CD4-positive, alpha-beta T cell (primary cell): ENCODE data around the gene CCNI2. TPM values are rescaled to one million over a fixed set of nuclear protein-coding genes. Genes with fewer than 3 reads are reported as not detected.

Source experiments
- ATAC-seq: fragments of 200-7000 bp; cut with Tn5 transposase; one replicate; pipeline ENCODE4 v1.10.0; 2022; ENCODE audit warnings: mild to moderate bottlenecking; ENCODE audit not compliant: poor library complexity
- CTCF ChIA-PET: fragments of 350-600 bp; sonication (Branson Sonifier 250); formaldehyde crosslinking; loops from one replicate; lab custom pipeline; 2021; ENCODE audit warnings: antibody characterized with exemption, inconsistent platforms; lab: Charles Lee
- POLR2A ChIA-PET: fragments of 350-600 bp; sonication (Branson Sonifier 250); formaldehyde crosslinking; loops from one replicate; lab custom pipeline; 2021; ENCODE audit warnings: antibody characterized with exemption, inconsistent platforms; lab: Charles Lee
- DNase-seq, 14 experiments: peaks; one replicate each; pipeline ENCODE4 v3.0.0-alpha.2; 2013 to 2020; ENCODE audit warnings: mixed read lengths in 2 of 14
- H3K27ac ChIP-seq, 2 donors: one replicate each; pipeline versions ENCODE4 v1.5.1 to v1.7.0; 2013; ENCODE audit warnings: low read length in 2 of 2, low read depth in 1 of 2, mild to moderate bottlenecking in 1 of 2
- H3K27me3 ChIP-seq, 2 experiments: 1 replicate in 1 of 2; 2 replicates in 1 of 2; pipeline versions ENCODE4 v1.6.1 to v1.7.0; 2013; ENCODE audit warnings: low read length in 2 of 2, control low read depth in 1 of 2, mild to moderate bottlenecking in 1 of 2, moderate library complexity in 1 of 2; ENCODE audit not compliant: insufficient read depth in 2 of 2, control insufficient read depth in 1 of 2
- H3K36me3 ChIP-seq: one replicate; pipeline ENCODE4 v1.6.1; 2013; ENCODE audit warnings: low read length, control low read depth; ENCODE audit not compliant: insufficient read depth
- H3K4me1 ChIP-seq: one replicate; pipeline ENCODE4 v1.6.1; 2013; ENCODE audit warnings: low read length, control low read depth; ENCODE audit not compliant: insufficient read depth
- H3K4me3 ChIP-seq: one replicate; pipeline ENCODE4 v1.5.1; 2013; ENCODE audit warnings: mild to moderate bottlenecking, low read length, moderate library complexity
- H3K9me3 ChIP-seq, 2 experiments: 1 replicate in 1 of 2; 2 replicates in 1 of 2; pipeline versions ENCODE4 v1.6.1 to v1.7.0; 2013; ENCODE audit warnings: low read length in 2 of 2, mild to moderate bottlenecking in 2 of 2, control low read depth in 1 of 2, moderate library complexity in 1 of 2; ENCODE audit not compliant: control insufficient read depth in 1 of 2, insufficient read depth in 1 of 2
- H3K27ac Mint-ChIP-seq: one replicate; pipeline ENCODE4 v1.8.0; 2020; ENCODE audit warnings: mixed read lengths
- H3K27me3 Mint-ChIP-seq: one replicate; pipeline ENCODE4 v1.8.0; 2021; ENCODE audit warnings: mixed read lengths
- H3K36me3 Mint-ChIP-seq: one replicate; pipeline ENCODE4 v1.8.0; 2021; ENCODE audit warnings: low read depth, mixed read lengths
- H3K4me1 Mint-ChIP-seq: one replicate; pipeline ENCODE4 v1.8.0; 2021; ENCODE audit warnings: low read depth, mixed read lengths
- H3K4me3 Mint-ChIP-seq: one replicate; pipeline ENCODE4 v1.8.0; 2020; ENCODE audit warnings: mild to moderate bottlenecking, mixed read lengths
- H3K9me3 Mint-ChIP-seq: one replicate; pipeline ENCODE4 v1.8.0; 2020; ENCODE audit warnings: mixed read lengths
- intact Hi-C, 2 experiments: fragments of 100-400 bp; cut with DNase I in 1 of 2; cut with micrococcal nuclease in 1 of 2; formaldehyde crosslinking; loops; one replicate each; pipeline versions ENCODE4 v1.15.1 to v1.9.0; 2023 to 2025; cut with DNase I, micrococcal nuclease
- total RNA-seq, 174 experiments: library from RNA in 2 of 174; stranded (reverse) in 2 of 174; gene quantifications; one replicate each; pipeline ENCODE4 v1.2.3 and lab custom pipeline; 2021 to 2026
- TF ChIP-seq, protein P1 (sequence below): fragments of 200-600 bp; IDR thresholded peaks from one replicate; pipeline ENCODE4 v1.8.0; 2022; ENCODE audit warnings: antibody characterized with exemption, mild to moderate bottlenecking

CCNI2 gene
- total RNA-seq, 2 experiments from 2014 or later, result 7.2 to 8.8 TPM

DNA sequence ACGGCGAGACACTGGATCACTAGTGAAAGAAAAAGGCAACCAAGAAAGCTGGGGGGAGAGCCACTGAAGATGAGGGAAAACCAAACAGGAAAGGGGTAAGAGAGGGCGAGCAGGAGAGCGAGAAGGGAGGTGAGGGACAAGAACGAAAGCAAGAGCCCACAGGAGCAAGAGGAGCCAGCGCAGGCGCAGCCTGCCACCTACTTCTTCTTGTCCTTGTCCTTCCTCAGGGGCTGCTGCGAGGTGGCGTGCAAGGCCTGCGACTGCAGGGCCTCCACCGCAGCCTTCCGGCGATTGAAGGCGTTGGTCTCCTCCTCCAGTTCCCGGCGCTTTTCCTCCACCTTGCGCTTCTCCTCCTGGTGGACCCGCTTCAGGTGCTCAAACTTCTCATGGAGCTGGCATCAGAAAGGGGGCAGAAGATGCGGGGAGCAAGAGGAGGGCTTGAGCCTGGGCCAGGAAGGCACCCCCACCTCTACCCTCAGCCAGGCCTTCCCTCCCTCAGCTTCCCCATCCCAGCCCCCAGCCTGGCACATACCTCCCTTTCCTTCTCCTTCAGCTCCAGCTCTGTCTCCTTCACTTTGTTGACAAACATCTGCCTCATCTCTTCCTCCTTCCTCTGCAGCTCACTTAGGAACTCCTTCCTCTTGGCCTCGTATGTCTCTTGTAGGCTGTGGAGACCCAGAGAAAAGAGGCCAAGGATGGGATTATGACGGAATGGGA, 13.5 kb downstream of the CCNI2 start:
- Mint-ChIP-seq H3K9me3 (no peaks in the 10 kb centered on the region), H3K27me3 (no peaks in the 10 kb centered on the region), H3K36me3 (no peaks in the 10 kb centered on the region), H3K4me3 (no peak overlapping the region), H3K4me1 (no peaks in the 10 kb centered on the region), H3K27ac (no peak overlapping the region)
- ChIA-PET POLR2A (no interaction called here), CTCF (interaction anchor here (0.5 kb wide), 1 partner anchor 957 kb away, joined by 3 read pairs; no protein-coding TSS in a partner anchor)
- Histone ChIP-seq H3K4me1 (no peaks in the 10 kb centered on the region), H3K27ac (no peak overlapping the region), H3K9me3 (no peaks in the 10 kb centered on the region), H3K4me3 (no peak overlapping the region), H3K27me3 (no peaks in the 10 kb centered on the region), H3K36me3 (peaks cover 3% of the 10 kb centered on the region)
- intact Hi-C loops, result no loop called here
- TF ChIP-seq, protein P1, sequence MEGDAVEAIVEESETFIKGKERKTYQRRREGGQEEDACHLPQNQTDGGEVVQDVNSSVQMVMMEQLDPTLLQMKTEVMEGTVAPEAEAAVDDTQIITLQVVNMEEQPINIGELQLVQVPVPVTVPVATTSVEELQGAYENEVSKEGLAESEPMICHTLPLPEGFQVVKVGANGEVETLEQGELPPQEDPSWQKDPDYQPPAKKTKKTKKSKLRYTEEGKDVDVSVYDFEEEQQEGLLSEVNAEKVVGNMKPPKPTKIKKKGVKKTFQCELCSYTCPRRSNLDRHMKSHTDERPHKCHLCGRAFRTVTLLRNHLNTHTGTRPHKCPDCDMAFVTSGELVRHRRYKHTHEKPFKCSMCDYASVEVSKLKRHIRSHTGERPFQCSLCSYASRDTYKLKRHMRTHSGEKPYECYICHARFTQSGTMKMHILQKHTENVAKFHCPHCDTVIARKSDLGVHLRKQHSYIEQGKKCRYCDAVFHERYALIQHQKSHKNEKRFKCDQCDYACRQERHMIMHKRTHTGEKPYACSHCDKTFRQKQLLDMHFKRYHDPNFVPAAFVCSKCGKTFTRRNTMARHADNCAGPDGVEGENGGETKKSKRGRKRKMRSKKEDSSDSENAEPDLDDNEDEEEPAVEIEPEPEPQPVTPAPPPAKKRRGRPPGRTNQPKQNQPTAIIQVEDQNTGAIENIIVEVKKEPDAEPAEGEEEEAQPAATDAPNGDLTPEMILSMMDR, result no peak
- ATAC-seq, result no peak
- DNase-seq, result no peak

DNA sequence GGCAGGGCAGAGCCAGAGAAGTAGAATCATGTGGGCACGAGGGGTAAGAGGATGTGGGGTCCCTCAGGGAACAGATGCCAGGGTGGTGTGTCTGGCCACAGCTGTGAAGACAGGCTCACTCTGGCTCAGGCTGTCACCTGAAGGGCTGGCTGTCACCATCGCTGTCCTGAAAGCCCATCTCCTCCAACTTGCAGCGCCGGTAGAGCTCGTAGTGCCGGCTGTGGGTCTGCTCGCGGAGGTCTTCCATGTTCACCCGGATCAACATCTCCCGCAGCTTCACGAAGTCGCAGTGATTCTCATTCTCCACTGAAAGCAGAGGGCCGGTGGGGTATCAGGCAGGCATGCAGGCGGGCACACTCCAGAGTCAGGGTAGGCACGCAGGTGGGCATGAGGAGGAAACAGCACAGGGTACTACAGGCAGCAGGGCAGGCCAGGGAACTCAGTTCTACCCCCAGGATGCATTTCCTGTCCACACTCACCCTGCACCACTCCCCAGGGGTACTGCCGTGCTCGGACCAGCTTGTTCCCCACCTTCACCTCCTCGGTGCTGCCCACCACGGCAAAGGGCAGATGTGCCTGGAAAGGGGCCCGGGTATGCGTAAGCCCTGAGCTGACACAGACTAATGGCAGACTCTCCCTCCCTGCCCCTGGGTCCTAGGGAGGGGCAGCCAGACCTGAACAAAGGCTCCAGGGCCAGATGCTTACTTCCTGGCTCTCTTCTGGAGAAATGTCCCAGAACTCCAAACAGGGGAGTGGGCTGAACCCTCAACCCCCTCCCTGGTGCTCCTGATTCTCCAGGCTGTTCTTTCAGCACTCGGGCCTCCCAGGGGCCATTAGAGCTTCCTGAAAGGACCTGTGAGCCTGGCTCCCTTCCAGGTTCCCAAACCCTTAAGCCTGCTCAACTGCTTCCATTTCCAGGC, 14.4 kb downstream of the CCNI2 start:
- POLR2A ChIA-PET, result no interaction called here
- DNase-seq (no peak), ATAC-seq (no peak)
- Mint-ChIP-seq H3K4me3 (no peak overlapping the region), H3K36me3 (no peaks in the 10 kb centered on the region), H3K4me1 (no peaks in the 10 kb centered on the region), H3K27ac (no peak overlapping the region), H3K27me3 (no peaks in the 10 kb centered on the region), H3K9me3 (no peaks in the 10 kb centered on the region)
- Histone ChIP-seq H3K9me3 (no peaks in the 10 kb centered on the region), H3K36me3 (peaks cover 3% of the 10 kb centered on the region), H3K27me3 (no peaks in the 10 kb centered on the region), H3K4me3 (no peak overlapping the region), H3K4me1 (no peaks in the 10 kb centered on the region), H3K27ac (no peak overlapping the region)
- TF ChIP-seq, protein P1, result no peak
- CTCF ChIA-PET, result interaction anchor here (0.5 kb wide), 1 partner anchor 958 kb away, joined by 3 read pairs; no protein-coding TSS in a partner anchor
- intact Hi-C loops, result no loop called here

DNA sequence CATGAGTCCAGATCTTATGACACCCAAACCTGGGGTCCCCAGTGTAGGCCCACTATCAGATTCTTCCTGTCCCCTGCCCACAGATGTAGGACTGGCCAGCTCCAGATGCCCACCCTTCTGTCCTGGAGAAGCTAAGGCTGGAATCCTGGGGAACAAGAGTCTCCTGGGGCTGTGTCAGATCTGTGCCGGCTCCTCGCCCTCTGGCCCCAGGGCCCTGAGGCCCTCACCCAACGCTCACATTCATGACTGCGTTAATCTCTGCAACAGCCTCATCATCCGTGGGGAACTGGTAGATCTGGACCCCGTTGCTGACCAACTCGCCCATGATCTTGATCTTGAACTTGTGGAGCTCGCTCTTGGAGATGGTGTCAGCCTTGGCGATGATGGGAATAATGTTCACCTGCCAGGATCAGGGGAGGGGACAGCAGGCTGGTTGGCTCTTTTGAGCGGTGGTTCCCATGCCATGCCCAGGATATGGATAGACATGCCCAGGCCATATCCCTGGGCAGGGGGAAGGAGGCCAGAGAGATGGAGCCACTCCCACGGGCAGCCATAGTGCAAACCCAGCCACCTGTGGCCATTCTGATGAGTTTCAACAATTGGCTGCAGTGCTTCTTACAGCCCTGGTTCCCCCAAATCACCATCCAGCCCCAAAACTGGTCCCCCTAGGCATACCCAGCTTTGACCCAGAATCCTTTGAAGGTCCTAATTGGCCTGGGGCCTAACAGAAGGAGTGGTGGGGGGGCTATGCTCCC, 15.2 kb downstream of the CCNI2 start:
- TF ChIP-seq, protein P1, result no peak
- H3K36me3 ChIP-seq, result peaks cover 3% of the 10 kb centered on the region
- H3K9me3 Mint-ChIP-seq, result no peaks in the 10 kb centered on the region
- no peak overlapping the region for H3K4me3 ChIP-seq
- H3K36me3 Mint-ChIP-seq, result no peaks in the 10 kb centered on the region
- no peaks in the 10 kb centered on the region for H3K27me3 Mint-ChIP-seq
- intact Hi-C loops, result no loop called here
- no peak for ATAC-seq
- ChIA-PET POLR2A (no interaction called here), CTCF (no interaction called here)
- H3K4me1 ChIP-seq, result no peaks in the 10 kb centered on the region
- no peak for DNase-seq
- H3K4me3 Mint-ChIP-seq, result no peak overlapping the region
- H3K4me1 Mint-ChIP-seq, result no peaks in the 10 kb centered on the region
- no peak overlapping the region for H3K27ac ChIP-seq
- no peaks in the 10 kb centered on the region for H3K27me3 ChIP-seq
- H3K9me3 ChIP-seq, result no peaks in the 10 kb centered on the region
- no peak overlapping the region for H3K27ac Mint-ChIP-seq
